ENCODE measurements around the gene IDH3G. TPM values are rescaled to one million over a fixed set of nuclear protein-coding genes. Genes with fewer than 3 reads are reported as not detected.

Gene IDH3G
- total and polyA plus RNA-seq, 2 donors (not counting 3 experiments of a cell fraction or from before 2014, with no cell fraction given), result 57.7 to 116 TPM

GRCh38 chrX:153767674-153768055, 26.5 kb downstream of the IDH3G start:
- peaks cover 0 to 15% of the 10 kb centered on the region in 2 experiments for H3K36me3 ChIP-seq (ENCODE audit: control insufficient read depth in 2 of 2, extremely low read depth in 1 of 2, insufficient read depth in 2 of 2, low read length in 2 of 2)
- no peaks in the 10 kb centered on the region for H3K27me3 ChIP-seq (ENCODE audit: control insufficient read depth in 2 of 2, insufficient read depth in 2 of 2, low read length in 2 of 2)
- H3K4me1 ChIP-seq (ENCODE audit: control insufficient read depth, extremely low read depth, insufficient read depth, low read length), result peaks cover 20% of the 10 kb centered on the region
- TF ChIP-seq POLR2A (IDR thresholded peaks at IDR 0.05; ENCODE audit: low read depth, low read length), result no peak
- no peak for TF ChIP-seq CTCF (IDR thresholded peaks at IDR 0.05; ENCODE audit: extremely low read depth in 1 of 2, insufficient read depth in 1 of 2, low read depth in 1 of 2, low read length in 2 of 2)
- TF ChIP-seq GATA2 (IDR thresholded peaks at IDR 0.05; ENCODE audit: insufficient read depth, insufficient read length, low read depth, low read length), result no peak
- TF ChIP-seq EZH2 (IDR thresholded peaks at IDR 0.05; ENCODE audit: borderline replicate concordance, low read depth, low read length, severe bottlenecking), result no peak
- TF ChIP-seq MYC (IDR thresholded peaks at IDR 0.05; ENCODE audit: low read depth, low read length), result no peak
- no peak for TF ChIP-seq FOS (IDR thresholded peaks at IDR 0.05; ENCODE audit: borderline replicate concordance, insufficient read depth, low read length)
- no peak for TF ChIP-seq POLR2AphosphoS5 (IDR thresholded peaks at IDR 0.05; ENCODE audit: insufficient read depth, low read depth, low read length)
- TF ChIP-seq MAX (IDR thresholded peaks at IDR 0.05; ENCODE audit: insufficient read depth, insufficient read length), result no peak
- TF ChIP-seq JUN (IDR thresholded peaks at IDR 0.05; ENCODE audit: borderline replicate concordance, insufficient read depth, insufficient read length, low read depth), result no peak
- DNase-seq (ENCODE audit: low read depth, low spot score) (no peak), FAIRE-seq (no peak)
- ChIA-PET CTCF (interaction anchor here (1.3 kb wide), 1 partner anchor 12 kb away, joined by 3 read pairs; no protein-coding TSS in a partner anchor), POLR2A (no interaction called here)
- H3K27ac ChIP-seq (ENCODE audit: insufficient read depth, low read depth, low read length), result no peak overlapping the region
- dilution Hi-C loops (cut with MboI; ENCODE audit: extremely low pct_ligation_motif_present, low sequenced_read_pairs) (no loop called here), intact Hi-C loops (cut with micrococcal nuclease) (loop anchor here (10.0 kb wide), 1 partner anchor 277 kb away; no protein-coding TSS in a partner anchor)
- no peaks in the 10 kb centered on the region for H3K79me2 ChIP-seq (ENCODE audit: control insufficient read depth, insufficient read depth, low read length)
- H3K4me3 ChIP-seq (replicated peaks in 1 of 3; ENCODE audit: insufficient read depth in 1 of 3, low read depth in 1 of 3, low read length in 3 of 3), result no peak overlapping the region
- no peaks in the 10 kb centered on the region for H3K9me1 ChIP-seq (replicated peaks; ENCODE audit: control insufficient read depth, extremely low read depth, insufficient read depth, low read length)
- no peaks in the 10 kb centered on the region for H4K20me1 ChIP-seq (replicated peaks; ENCODE audit: control insufficient read depth, extremely low read depth, insufficient read depth, low read length)
- no peak overlapping the region for H2AFZ ChIP-seq (ENCODE audit: low read depth, low read length)
- no TSS peak for BruUV-seq (replicated peaks)
- H3K9ac ChIP-seq (replicated peaks; ENCODE audit: extremely low read depth, insufficient read depth, low read length), result no peak overlapping the region
- H3K9me3 ChIP-seq (replicated peaks; ENCODE audit: control insufficient read depth, insufficient read depth, low read length), result no peaks in the 10 kb centered on the region
- H3K4me2 ChIP-seq (ENCODE audit: insufficient read depth, low read length), result no peak overlapping the region

Data from endothelial cell of umbilical vein (primary cell).